ENCODE results near the gene CSMD2.

GRCh38 chr1:33547576-33547975, 617.5 kb downstream of the CSMD2 start:
- no peak for TF ChIP-seq POLR2AphosphoS5 (IDR thresholded peaks at IDR 0.05; ENCODE audit: low read depth, low read length)
- no peak for TF ChIP-seq POLR2A (IDR thresholded peaks at IDR 0.05; ENCODE audit: low read depth, low read length)
- no peak for TF ChIP-seq TAF1 (IDR thresholded peaks at IDR 0.05; ENCODE audit: borderline replicate concordance, low read depth, low read length)

Data from GM12892 (cell line).